ENCODE measurements around the gene CDH4.

Gene CDH4

DNA sequence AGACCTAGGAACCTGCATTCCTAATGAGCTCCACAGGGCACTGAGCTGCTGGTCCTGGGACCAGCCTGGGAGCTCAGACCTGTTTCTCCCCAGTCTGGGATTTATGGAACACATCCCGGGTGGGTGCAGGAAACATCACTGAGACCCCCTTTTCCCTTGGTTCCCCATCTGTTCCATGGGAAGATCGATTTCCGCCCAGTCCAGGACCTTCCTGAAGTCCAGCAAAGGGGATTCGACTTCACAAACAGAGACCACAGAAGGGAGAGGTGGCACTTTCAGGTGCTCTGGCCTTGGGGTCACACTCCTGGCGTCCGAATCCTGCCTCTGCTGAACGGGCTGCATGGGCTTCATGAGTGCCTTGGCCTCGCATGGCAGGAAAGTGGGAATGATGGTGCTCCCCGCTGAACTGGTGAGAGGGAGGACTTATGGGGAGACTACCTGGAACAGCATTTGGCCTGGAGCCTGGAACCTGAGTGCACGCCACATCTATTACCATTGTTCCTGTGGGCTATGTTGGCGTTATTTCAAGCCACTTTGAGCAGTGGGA lies 517.3 kb downstream of the CDH4 start:
- DNase-seq (ENCODE audit: low spot score): no peak

DNA sequence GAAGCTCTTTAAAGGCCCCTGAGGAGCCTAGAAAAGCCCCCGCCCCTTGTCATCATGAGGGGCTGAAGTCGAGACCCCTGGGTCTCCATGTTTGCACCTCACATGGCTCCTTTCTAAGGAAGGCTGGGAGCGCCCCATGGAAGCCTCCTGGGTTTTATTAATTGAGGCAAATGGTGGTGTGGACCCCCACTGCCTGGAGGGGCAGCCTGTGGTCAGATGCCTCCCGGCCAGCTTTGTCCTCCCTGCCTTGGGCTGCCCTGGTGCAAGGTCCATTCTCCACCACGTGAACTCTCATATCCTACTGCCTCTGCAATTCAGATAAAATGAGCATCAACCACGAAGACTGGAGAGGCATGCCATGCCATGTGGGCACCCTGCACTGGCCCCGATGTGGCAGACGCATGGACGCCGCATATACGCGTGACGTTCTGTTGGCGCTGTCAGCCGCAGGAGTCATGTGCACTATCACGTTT lies 518.1 kb downstream of the CDH4 start:
- DNase-seq (ENCODE audit: low spot score): no peak

DNA sequence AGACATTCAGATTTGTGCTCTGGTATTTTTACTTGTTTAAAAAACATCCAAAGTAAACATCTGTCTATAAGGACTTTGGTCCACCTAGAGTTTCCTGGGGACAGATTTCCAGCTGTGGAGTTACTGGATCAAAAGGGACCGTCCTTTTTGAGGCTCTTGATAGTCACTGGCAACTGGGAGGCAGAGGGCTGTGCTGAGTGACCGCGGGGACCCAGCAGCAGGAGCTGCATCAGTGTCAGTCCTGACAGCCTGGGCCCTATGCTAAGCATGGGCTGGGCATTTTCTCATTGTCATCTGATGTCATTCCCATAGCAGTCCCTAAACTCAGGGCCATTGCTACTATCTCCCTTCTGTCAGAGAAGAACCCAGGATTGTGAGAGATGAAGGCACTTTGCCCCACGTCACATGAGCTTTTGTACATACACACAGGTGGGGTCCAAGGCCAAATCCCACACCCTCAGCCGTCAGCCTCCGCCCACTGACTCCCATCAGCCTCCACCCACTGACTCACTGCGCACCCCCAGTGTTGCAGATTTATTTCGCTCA lies 519.8 kb downstream of the CDH4 start:
- no peak for DNase-seq (ENCODE audit: low spot score)

DNA sequence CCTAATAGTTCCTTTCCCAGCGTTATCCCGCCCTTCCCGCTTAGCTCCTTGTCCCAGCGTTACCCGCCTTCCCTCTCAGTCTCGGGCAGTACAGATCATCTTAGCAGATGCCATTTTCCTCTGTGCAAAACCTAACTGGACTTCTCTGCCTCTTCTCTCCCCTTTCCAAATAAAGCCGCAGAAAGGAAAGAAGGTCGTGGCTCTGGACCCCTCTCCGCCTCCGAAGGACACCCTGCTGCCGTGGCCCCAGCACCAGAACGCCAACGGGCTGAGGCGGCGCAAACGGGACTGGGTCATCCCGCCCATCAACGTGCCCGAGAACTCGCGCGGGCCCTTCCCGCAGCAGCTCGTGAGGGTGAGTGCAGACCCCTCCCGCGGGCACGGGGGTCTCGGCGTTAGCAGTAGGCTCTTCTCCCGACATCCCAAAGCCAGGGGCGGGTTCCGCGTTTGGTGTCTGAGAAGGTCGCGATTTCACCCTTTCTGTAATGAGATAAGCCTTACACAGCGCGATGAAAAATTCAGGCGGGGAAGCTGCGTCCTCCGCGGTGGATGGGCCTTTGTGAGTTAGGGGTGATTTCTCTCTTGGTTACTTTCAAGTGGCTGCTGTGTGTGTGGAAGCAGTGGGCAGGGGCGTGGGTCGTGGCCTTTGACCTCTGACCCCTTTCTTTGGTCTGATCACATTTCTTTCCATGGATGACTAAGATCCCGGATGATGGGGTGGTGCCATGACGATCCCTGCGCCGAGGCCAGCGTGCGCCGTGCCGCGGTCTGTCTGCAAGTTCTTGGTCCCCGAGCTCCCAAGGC lies 521.0 kb downstream of the CDH4 start:
- no peak for DNase-seq (ENCODE audit: low spot score)

DNA sequence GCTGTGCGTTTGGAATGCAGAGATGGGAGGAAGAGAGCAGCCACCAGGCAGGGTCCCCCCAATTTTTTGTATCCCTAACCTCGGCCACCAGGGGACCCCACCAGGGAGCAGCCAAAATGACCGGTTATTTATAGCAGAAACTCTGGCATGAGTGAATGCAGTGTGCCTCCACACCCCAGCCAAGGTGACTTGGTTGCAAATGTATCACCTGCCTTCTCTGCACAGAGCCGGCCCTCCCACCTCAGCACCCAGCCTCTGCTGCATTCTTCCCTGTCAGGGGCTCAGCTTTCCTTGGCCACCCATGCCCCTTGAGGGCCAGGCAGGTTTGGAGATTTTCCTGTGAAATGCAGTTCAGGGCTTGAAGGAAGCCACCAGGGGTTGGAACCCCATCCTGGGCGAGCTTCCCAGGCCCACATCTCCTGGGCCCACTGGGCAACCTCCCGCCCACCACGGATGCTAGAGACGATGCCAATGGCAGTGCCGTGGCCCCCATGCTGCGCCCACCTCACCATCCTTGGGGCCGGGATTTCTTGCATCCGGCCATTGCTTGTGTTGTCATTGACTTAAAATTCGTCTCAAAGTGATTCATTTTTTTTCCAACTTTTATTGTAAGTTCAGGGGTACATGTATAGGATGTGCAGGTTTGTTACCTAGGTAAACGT lies 522.0 kb downstream of the CDH4 start:
- no peak for DNase-seq (ENCODE audit: low spot score)

DNA sequence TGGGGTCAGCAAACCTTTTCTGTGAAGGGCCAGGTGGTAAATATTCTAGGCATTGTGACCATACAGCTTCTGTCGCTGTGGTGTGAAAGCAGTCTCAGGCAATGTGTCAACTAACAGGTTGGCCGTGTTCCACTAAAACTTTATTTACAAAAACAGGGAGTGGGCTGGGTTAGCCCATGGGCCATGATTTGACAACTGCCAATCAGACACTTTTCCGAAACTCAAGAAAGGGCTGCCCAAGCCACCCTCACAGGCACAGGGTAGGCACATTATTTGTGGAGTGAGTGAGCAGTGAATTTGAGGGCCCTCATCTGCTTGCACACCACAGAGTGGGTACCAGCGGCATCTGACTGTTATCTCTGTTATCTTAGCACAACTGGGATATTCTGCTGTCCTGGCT lies 523.4 kb downstream of the CDH4 start:
- DNase-seq (ENCODE audit: low spot score): no peak

DNA sequence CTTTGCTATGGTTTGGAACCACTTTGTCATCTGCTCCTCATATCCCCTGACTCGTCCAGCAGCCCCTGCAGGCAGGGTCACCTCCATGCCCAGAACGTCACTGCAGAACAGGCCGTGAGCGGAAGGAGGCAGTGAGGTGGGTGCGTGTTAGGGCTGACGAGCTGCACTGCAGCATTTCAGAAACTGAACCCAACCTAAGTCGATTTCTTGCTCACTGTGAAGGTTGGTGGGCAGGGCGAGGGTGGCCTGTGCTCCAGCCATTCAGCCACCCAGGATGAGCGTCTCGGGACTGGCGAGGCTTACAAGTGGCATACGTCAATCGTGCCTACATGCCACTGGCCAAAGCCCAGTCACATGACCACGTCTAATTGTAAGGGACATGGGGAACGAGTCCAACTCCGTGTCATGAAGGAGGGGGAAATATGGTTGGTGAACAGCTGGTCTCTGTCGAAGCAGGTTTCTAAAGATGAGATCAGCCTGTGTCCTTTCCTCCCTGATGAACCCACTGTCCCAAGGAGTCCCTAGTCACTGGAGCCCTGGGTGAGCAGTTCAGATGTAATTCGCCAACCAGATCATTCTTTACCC lies 524.5 kb downstream of the CDH4 start:
- no peak for DNase-seq (ENCODE audit: low spot score)

DNA sequence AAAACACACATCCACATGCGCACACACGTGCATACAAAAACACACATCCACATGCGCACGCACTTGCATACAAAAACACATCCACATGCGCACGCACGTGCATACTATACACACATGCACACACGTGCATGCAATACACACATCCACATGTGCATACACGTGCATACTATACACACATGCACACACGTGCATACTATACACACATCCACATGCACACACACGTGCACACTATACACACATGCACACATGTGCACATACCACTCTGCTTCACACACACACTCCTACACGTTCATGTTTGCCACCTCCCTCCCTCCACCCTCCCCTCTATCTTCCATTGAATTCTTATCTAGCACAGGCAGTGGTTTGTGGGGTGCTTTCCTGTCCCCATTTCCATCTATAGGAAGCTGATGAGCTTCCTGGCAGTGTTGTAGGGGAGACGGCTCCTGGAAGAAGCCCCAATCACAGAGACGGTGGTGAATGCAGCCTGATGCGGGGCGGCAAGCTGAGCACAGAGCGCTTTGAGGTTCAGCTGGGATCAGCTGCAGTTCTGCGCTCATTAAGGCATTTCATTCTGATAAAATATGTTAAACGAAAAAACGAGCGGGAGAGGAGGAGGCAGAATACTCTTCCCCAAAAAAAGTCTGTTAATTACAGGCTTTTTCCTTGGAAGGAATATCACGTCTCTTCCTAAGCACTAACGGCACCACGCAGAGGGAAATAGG lies 525.9 kb downstream of the CDH4 start:
- DNase-seq (ENCODE audit: low spot score): no peak

DNA sequence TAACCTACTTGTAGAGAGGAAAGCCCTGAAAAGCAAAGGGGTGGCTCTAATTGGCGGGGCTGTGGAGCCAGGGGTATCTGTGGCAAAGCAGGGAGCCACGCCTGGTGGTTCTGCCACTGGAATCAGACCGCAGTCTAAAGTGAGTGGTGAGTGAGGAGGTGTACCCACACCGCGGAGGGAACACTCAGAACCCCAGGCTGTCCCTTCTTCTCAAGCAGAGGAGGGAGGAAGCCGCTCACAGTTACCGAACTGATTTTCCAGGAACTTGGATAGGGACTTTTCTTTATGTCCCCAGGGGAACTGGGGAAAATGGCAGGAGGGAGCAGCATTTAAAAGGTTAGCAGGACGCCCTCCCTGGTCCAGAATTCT lies 526.4 kb downstream of the CDH4 start:
- no peak for DNase-seq (ENCODE audit: low spot score)

DNA sequence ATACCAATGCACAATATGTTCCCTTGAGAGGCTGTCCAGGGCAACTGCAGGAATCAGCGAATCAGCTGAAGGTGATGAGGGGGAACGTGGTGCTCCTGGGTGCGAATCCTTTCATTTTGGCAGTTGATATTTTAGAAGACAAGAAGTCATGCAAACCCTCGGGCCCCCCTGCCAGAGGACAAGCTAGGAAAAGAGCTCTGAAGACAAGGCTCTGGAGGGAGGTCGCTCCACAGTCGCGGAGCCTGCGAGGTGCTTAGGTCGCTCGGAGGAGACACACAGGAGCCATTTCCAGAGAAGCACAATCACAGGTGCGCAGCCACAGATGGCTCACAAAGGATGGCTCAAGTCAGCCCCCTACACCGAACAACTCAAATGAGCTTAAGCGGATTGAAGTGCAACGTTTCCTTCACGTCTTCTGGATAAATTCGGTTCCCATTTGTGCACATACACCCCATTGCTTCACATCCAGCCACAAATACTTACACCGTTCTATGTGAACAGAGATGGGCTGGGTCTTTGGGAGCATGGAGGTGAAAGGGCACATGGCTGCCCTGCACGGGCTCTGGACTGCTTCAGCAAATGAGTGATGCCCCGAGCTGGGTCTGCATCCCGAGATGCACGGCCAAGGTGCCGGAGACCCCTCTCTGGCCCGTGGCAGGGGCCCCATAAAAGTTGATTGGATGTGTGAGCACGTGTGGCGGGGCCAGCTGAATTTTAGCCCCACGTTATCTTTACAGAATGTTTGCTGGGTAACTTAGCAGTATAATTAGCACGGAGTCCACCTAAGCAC lies 527.3 kb downstream of the CDH4 start:
- DNase-seq (ENCODE audit: low spot score): no peak

DNA sequence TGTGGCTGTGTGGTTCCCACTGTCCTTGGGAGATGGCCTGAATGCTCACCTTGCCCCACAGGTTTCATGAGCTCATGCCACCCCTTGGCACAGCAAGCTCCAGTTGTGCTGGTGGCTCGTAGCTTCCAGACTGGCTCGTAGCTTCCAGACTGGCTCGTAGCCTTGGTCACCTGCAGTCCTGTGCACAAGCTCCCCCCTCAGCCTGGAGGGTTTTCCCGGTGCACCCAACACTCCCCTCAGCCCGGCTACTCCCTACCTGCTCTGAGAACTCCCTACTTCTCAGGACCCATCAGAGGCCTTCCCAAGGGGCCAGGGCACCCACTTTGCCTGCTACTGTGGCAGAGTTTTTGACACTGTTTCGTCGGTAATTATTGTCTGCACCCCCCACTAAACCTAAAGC lies 528.0 kb downstream of the CDH4 start:
- DNase-seq (ENCODE audit: low spot score): no peak

DNA sequence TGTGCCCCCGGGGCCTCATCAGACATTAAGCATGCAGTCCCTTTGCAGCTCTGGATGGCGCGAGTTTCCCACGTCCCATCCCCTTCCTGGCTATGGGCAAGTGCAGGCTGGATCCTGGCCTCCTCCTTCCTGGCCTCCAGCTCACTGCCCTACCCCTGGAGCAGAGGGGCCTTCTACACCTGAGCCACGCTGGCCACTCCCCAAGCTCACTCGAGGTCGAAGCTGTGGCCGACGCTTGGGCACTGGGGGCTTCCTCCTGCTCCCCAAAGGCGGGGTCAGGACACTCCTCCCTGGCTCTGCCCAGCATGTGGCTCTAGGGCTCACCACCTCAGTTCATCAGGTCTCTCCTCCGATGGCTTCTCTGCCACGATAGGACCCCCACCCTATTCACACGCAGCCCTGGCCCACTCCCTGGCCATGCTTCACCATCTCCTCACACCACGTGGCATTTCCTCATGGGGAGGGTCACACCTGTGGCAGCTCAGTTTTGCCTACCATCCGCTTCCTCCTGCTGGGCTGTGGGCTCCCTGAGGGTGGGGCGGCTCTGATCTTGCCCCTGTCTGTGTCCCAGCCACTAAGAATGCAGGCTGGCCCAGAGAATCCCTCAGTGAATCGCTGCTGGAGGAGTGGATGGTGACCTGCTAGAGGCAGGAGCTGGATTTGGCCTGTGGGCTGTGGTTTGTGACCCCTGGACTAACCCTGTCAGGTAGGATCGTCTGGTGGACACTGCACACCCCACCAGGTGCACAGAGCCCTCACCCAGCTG lies 532.9 kb downstream of the CDH4 start:
- no peak for DNase-seq (ENCODE audit: low spot score)

DNA sequence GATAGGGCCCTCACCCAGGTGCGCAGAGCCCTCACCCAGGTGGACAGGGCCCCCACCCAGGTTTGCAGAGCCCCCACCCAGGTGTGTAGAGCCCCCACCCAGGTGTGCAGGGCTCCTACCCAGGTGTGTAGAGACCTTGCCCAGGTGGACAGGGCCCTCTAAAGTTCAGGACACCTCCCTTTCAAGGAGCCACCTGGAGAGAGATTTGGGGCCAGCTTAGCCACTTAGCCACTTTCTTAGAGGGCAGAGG lies 533.4 kb downstream of the CDH4 start:
- no peak for DNase-seq (ENCODE audit: low spot score)

DNA sequence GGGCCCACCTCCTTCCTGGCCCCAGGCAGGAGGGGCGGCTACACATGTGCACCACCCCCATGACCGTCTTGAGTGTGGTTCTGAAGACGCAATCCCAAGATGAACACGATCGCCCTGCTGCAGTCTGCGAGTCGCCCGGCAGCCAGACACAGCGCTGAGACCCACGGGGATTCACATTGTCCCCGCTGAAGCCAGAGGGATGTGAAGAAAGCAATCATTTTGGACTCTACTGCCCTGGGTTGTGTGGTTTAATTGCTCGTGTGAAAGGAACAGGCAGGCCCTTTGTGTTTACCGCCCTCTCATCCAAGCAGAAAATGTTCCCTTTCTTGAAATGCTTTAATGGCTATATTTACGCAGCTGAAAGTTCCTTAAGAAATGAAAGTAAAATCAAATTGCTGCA lies 534.2 kb downstream of the CDH4 start:
- DNase-seq (ENCODE audit: low spot score): no peak

DNA sequence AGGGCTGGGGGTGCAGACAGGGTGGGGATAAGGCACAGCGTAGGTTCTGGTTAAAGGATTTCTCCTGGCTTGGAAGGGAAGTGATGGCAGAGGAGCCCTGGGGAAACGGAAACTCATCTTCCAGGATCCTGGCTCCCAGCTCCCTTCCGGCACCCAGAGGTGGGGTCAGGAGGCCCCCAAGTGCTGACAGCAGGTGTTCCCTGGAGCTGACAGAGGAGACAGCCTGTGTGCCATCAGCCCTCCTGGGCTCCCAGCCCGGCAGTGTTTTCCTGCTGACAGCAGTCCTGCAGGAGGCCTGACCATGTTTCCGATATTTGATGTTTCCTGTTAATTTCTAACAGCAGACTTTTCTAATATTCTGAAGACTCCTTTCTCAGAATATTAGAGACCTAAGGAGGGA lies 536.3 kb downstream of the CDH4 start:
- DNase-seq (ENCODE audit: low spot score): no peak

DNA sequence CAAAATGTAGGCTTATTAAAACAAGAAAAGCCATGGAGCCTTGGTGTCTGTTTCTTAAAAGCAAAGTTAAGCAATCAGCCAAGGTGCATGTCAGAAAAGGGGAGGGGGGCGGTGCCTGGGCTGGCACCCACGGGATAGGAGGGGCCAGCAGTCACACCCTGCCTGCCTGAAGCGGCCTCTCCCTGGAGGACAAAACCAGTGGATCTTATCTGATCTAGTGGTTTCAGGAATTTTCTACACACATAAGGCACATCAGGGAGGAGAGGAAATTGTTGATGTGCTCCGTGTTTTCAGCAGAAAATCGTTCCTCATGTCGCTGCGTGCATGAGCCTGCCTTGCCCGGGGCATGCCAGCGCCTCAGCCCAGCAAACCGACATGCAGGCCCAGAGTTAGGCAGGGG lies 537.3 kb downstream of the CDH4 start:
- no peak for DNase-seq (ENCODE audit: low spot score)

DNA sequence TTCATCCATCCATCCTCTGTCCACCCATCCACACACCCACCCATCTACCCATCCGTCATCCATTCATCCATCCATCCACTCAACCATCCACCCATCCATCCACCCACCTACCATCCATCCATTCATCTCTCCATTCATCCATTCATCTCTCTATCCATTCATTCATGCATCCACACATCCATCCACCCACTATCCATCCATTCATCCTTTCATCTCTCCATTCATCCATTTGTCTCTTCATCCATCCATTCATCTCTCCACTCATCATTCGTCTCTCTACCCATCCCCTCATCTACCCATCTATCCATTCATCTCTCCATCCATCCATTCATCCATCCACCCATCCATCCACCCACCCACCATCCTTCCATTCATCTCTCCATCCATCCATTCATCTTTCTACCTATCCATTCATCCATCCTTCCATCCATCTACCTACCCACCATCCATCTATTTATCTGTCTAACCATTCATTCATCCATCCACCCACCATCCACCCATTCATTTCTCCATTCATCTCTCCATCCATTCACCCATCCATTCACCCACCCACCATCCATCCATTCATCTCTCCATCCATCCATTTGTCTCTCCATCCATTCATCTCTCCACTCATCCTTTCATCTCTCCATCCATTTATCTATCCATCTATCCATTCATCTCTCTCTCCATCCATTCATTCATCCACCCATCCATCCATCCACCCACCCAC lies 538.2 kb downstream of the CDH4 start:
- DNase-seq (ENCODE audit: low spot score): no peak

DNA sequence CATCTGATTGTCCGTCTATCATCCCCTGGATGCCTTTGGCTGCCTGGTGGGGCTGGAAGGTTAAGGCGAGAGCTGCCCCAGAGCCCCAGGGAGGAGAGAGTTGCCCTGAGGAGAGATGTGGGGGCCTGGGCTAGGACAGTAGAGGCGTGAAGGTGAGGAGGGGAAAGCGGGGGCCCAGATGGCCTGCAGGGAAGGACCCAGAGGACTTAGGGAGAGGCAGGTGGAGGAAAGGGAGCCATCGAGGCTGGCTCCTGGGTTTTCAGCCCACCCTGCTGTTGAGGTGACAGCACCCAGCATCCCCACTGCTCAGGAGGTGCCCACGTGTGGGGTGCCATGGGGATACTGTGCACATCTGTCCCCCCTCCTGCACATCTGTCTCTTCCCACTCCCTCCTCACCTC lies 539.9 kb downstream of the CDH4 start:
- no peak for DNase-seq (ENCODE audit: low spot score)

DNA sequence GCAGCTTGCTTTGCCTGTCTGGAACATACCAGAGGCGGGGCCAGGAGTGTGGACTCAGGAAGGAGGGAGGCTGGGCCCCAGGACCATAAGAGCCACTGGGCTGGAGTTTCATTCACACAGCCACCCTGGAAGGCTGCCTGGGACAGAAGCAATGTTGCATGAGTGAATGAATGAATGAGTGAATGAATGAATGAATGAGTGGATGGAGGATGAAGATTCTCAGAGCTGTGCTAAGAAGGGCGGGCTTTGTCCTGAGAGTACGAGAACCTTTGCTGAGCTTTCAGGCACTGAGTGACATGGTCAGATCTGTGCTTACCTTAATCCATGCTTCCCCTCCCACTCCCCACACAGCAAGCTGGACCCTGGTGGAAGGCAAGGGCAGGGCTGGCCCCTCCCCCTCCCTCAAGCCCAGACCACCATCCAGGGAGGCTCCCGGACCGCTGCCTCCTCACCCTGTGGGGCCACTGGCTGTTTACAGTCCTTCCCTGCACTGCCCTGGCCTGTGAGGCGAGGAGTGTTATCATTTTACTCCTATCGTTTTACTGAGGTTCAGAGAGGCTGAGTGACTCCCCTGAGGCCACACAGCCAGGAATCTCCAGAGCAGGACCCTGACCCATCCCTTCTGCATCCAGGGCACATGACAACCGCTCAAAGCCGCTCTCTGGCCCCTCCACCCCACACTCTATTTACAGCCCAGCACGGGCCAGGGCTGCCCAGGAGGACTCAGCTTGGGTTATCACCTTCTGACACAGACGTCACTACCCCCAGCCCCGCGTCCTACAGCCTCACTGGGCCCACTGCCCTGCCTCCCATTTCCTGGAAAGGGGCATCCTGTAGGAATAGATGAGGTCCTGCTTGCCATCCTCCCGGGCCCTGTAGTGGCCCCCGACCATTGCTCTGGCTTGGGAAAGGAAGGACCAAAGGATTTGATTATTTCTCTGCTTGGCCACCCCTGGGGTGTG lies 543.9 kb downstream of the CDH4 start:
- no peak for DNase-seq (ENCODE audit: low spot score)
